DND-41 (cell line): ENCODE data around the gene CCDC40.
"Not testable (repeated sequence)": the region's sequence is repeated elsewhere in the genome, so short reads cannot be mapped to it uniquely, and the experiment has no call there.

Experiments
- ATAC-seq: fragments of 200-7000 bp; cut with Tn5 transposase; 3 replicates; pipeline ENCODE4 v1.9.1; 2021; ENCODE audit warnings: low read depth; ENCODE audit not compliant: insufficient read depth
- DNase-seq: peaks from one replicate; pipeline ENCODE4 v3.0.0-alpha.2; 2020
- H2AFZ ChIP-seq: 2 replicates; pipeline ENCODE4 v1.6.0; 2012; ENCODE audit warnings: low read depth, low read length
- H3K27ac ChIP-seq: 2 replicates; pipeline ENCODE4 v1.5.1; 2012; ENCODE audit warnings: low read length, inconsistent platforms
- H3K27me3 ChIP-seq: fragments of 200-600 bp; sonication (generic); 2 replicates; pipeline ENCODE4 v1.6.0; 2012; ENCODE audit warnings: low read length, mild to moderate bottlenecking, inconsistent platforms; ENCODE audit not compliant: insufficient read depth, poor library complexity
- H3K36me3 ChIP-seq: 2 replicates; pipeline ENCODE4 v1.5.1; 2012; ENCODE audit warnings: low read length, inconsistent platforms; ENCODE audit not compliant: insufficient read depth
- H3K4me1 ChIP-seq: 2 replicates; pipeline ENCODE4 v1.5.1; 2012; ENCODE audit warnings: mild to moderate bottlenecking, low read length; ENCODE audit not compliant: insufficient read depth
- H3K4me2 ChIP-seq: 2 replicates; pipeline ENCODE4 v1.6.0; 2012; ENCODE audit warnings: mild to moderate bottlenecking, moderate library complexity, low read length, inconsistent platforms; ENCODE audit not compliant: insufficient read depth
- H3K4me3 ChIP-seq, 2 experiments: fragments of 200-600 bp in 1 of 2; shearing (Covaris generic) in 1 of 2; 2 replicates each; pipeline ENCODE4 v1.5.1; 2012 to 2016; ENCODE audit warnings: inconsistent platforms in 2 of 2, low read length in 2 of 2, mild to moderate bottlenecking in 2 of 2, low read depth in 1 of 2, moderate library complexity in 1 of 2
- H3K79me2 ChIP-seq: 2 replicates; pipeline ENCODE4 v1.6.0; 2012; ENCODE audit warnings: low read length, inconsistent platforms; ENCODE audit not compliant: insufficient read depth
- H3K9ac ChIP-seq: 2 replicates; pipeline ENCODE4 v1.6.0; 2012; ENCODE audit warnings: low read depth, mild to moderate bottlenecking, inconsistent platforms, low read length, moderate library complexity
- H3K9me3 ChIP-seq: 2 replicates; pipeline ENCODE4 v1.5.1; 2012; ENCODE audit warnings: low read length, moderate library complexity, mild to moderate bottlenecking, inconsistent platforms; ENCODE audit not compliant: insufficient read depth, severe bottlenecking
- H4K20me1 ChIP-seq: 2 replicates; pipeline ENCODE4 v1.6.0; 2012; ENCODE audit warnings: low read length; ENCODE audit not compliant: insufficient read depth
- EZH2 ChIP-seq: IDR thresholded peaks from 3 replicates; pipeline ENCODE4 v1.6.1; 2012; ENCODE audit warnings: borderline replicate concordance, low read depth, mild to moderate bottlenecking, moderate library complexity, low read length, inconsistent platforms; ENCODE audit not compliant: severe bottlenecking
- TF ChIP-seq, protein P1 (sequence below): IDR thresholded peaks from 2 replicates; pipeline ENCODE4 v1.5.1; 2012; ENCODE audit warnings: borderline replicate concordance, low read length, moderate library complexity, mild to moderate bottlenecking; ENCODE audit not compliant: poor library complexity, severe bottlenecking; ENCODE audit errors: extremely low read depth

Gene CCDC40

DNA sequence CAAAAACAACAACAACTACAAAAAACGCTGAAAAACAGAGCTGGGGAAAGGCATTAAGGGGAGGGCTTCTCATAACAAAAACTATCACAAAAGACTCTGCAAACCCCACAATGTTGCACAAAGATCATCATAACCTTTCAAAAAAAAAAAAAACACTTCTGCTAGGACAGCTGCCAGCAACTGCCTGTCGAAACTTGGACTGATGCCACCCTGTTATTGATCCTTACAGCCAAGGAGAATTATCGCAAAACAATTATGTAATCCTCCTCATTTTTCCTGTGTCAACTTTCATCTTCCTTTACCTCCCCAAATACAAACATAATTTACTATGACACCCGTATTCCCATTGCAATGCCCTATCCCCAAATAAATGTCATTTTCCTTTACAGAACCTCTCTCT is 9.3 kb downstream of the CCDC40 start:
- DNase-seq (no peak), ATAC-seq (no peak)
- Histone ChIP-seq H3K9ac (no peak overlapping the region), H3K27me3 (no peaks in the 10 kb centered on the region), H3K4me3 (no peak overlapping the region), H2AFZ (no peak overlapping the region), H3K79me2 (no peaks in the 10 kb centered on the region), H3K27ac (no peak overlapping the region), H3K9me3 (no peaks in the 10 kb centered on the region), H3K4me1 (no peaks in the 10 kb centered on the region), H4K20me1 (no peaks in the 10 kb centered on the region), H3K4me2 (no peak overlapping the region), H3K36me3 (no peaks in the 10 kb centered on the region)
- TF ChIP-seq EZH2, result no peak
- TF ChIP-seq, protein P1, sequence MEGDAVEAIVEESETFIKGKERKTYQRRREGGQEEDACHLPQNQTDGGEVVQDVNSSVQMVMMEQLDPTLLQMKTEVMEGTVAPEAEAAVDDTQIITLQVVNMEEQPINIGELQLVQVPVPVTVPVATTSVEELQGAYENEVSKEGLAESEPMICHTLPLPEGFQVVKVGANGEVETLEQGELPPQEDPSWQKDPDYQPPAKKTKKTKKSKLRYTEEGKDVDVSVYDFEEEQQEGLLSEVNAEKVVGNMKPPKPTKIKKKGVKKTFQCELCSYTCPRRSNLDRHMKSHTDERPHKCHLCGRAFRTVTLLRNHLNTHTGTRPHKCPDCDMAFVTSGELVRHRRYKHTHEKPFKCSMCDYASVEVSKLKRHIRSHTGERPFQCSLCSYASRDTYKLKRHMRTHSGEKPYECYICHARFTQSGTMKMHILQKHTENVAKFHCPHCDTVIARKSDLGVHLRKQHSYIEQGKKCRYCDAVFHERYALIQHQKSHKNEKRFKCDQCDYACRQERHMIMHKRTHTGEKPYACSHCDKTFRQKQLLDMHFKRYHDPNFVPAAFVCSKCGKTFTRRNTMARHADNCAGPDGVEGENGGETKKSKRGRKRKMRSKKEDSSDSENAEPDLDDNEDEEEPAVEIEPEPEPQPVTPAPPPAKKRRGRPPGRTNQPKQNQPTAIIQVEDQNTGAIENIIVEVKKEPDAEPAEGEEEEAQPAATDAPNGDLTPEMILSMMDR, result no peak

DNA sequence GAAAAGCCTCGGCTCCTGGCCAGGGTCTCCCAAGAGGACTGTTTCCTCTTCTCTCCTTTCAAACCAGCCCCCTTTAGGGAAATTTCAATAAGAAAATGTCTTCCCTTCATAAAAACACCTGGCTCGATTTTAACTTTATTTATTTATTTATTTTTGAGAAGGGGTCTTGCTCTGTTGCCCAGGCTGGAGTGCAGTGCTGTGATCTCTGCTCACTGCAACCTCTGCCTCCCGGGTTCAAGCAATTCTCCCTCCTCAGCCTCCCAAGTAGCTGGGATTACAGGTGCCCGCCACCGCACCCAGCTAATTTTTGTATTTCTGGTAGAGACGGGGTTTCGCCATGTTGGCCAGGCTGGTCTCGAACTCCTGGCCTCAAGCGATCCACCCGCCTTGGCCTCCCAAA is 10.3 kb downstream of the CCDC40 start:
- H3K27ac ChIP-seq, H3K9ac ChIP-seq, H3K4me1 ChIP-seq, H3K36me3 ChIP-seq, H3K4me2 ChIP-seq, DNase-seq, H3K79me2 ChIP-seq, ATAC-seq, H4K20me1 ChIP-seq, H3K27me3 ChIP-seq, H3K9me3 ChIP-seq, H3K4me3 ChIP-seq, H2AFZ ChIP-seq: not testable (repeated sequence)

DNA sequence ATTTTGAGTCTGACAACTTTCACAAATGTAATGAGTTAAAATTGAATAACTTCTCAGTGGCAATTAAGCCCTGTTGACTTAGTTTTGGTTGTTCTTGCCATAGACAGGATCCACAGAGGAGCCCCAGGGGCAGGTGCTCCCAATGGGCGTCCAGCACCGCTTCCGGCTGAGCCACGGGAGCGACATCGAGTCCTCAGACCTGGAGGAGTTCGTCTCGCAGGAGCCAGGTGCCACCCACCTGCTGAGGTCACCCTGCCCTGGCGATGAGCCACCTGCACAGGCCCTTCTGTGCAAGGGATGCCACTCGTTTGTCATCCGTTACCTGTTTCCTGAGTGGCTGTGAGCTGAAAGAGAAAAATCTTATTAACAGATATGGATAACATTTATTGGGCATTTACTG is 10.7 kb downstream of the CCDC40 start:
- H3K36me3 ChIP-seq, result no peaks in the 10 kb centered on the region
- no peak overlapping the region for H3K9ac ChIP-seq
- no peaks in the 10 kb centered on the region for H4K20me1 ChIP-seq
- H3K27ac ChIP-seq, result no peak overlapping the region
- H3K9me3 ChIP-seq, result no peaks in the 10 kb centered on the region
- no peak overlapping the region for H3K4me3 ChIP-seq
- H2AFZ ChIP-seq, result no peak overlapping the region
- no peaks in the 10 kb centered on the region for H3K4me1 ChIP-seq
- DNase-seq (no peak), ATAC-seq (no peak)
- no peak overlapping the region for H3K4me2 ChIP-seq
- no peaks in the 10 kb centered on the region for H3K27me3 ChIP-seq
- no peaks in the 10 kb centered on the region for H3K79me2 ChIP-seq
- TF ChIP-seq EZH2, result no peak
- TF ChIP-seq, protein P1, result no peak

DNA sequence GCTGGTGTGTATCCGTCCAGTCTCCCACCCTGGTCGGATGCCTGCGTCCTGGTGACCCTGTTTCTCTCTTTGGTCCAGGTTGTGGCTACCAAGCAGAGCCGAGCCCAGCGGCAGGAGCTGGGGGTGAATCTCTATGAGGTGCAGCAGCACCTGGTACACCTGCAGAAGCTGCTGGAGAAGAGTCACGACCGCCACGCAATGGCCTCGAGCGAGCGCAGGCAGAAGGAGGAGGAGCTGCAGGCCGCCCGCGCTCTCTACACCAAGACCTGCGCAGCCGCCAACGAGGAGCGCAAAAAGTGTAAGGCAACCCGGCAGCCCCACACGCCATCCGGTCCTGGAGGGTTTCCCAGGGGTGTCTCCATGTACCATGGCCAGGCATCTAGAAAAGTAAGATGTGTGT is 13.5 kb downstream of the CCDC40 start:
- Histone ChIP-seq H3K36me3 (no peaks in the 10 kb centered on the region), H3K9ac (no peak overlapping the region), H3K27me3 (no peaks in the 10 kb centered on the region), H3K9me3 (no peaks in the 10 kb centered on the region), H3K27ac (no peak overlapping the region), H3K4me2 (no peak overlapping the region), H2AFZ (no peak overlapping the region), H4K20me1 (no peaks in the 10 kb centered on the region), H3K4me3 (no peak overlapping the region), H3K4me1 (no peaks in the 10 kb centered on the region), H3K79me2 (no peaks in the 10 kb centered on the region)
- TF ChIP-seq, protein P1, result no peak
- ATAC-seq, result no peak
- DNase-seq, result no peak
